ENCODE data around the gene OLA1.

Gene OLA1

GRCh38 chr2:174112073-174112472 lies 136.3 kb downstream of the OLA1 start:
- FAIRE-seq: no peak

GRCh38 chr2:174108579-174108978 lies 139.8 kb downstream of the OLA1 start:
- FAIRE-seq: no peak

- no peak for FAIRE-seq
Observed at GRCh38 chr2:174106736-174107135, 141.6 kb downstream of the OLA1 start.

GRCh38 chr2:174094542-174094941 lies 153.8 kb downstream of the OLA1 start:
- no peak for FAIRE-seq

GRCh38 chr2:174090476-174090875 lies 157.9 kb downstream of the OLA1 start:
- no peak for FAIRE-seq

GRCh38 chr2:174088706-174089460 lies 159.4 kb downstream of the OLA1 start:
- no peak for FAIRE-seq

GRCh38 chr2:174086708-174087107 lies 161.6 kb downstream of the OLA1 start:
- no peak for FAIRE-seq

- no peak for FAIRE-seq
Observed at GRCh38 chr2:174085781-174086180, 162.6 kb downstream of the OLA1 start.

GRCh38 chr2:174083843-174084458 lies 164.4 kb downstream of the OLA1 start:
- FAIRE-seq: no peak

- FAIRE-seq: no peak
Observed at GRCh38 chr2:174080672-174081121, 167.6 kb downstream of the OLA1 start.

- FAIRE-seq: peak; percentile 94
Observed at GRCh38 chr2:174078275-174078674, 170.1 kb downstream of the OLA1 start.

- FAIRE-seq: no peak
Observed at GRCh38 chr2:174076975-174077374, 171.4 kb downstream of the OLA1 start.

GRCh38 chr2:174076040-174076439 lies 172.3 kb downstream of the OLA1 start:
- no peak for FAIRE-seq

- FAIRE-seq: no peak
Observed at GRCh38 chr2:174074831-174075230, 173.5 kb downstream of the OLA1 start.

- FAIRE-seq: no peak
Observed at GRCh38 chr2:174072857-174073256, 175.5 kb downstream of the OLA1 start.

- FAIRE-seq: no peak
Observed at GRCh38 chr2:174072069-174072468, 176.3 kb downstream of the OLA1 start.

GRCh38 chr2:174071321-174071720 lies 177.0 kb downstream of the OLA1 start:
- FAIRE-seq: no peak

GRCh38 chr2:174070281-174070680 lies 178.1 kb downstream of the OLA1 start:
- no peak for FAIRE-seq

- FAIRE-seq: no peak
Observed at GRCh38 chr2:174067815-174068214, 180.5 kb downstream of the OLA1 start.

- no peak for FAIRE-seq
Observed at GRCh38 chr2:174066871-174067270, 181.5 kb downstream of the OLA1 start.

- no peak for FAIRE-seq
Observed at GRCh38 chr2:174063492-174064092, 184.7 kb downstream of the OLA1 start.

GRCh38 chr2:174062934-174063333 lies 185.4 kb downstream of the OLA1 start:
- no peak for FAIRE-seq

- no peak for FAIRE-seq
Observed at GRCh38 chr2:174059884-174060244, 188.5 kb downstream of the OLA1 start.

- no peak for FAIRE-seq
Observed at GRCh38 chr2:174059178-174059883, 189.0 kb downstream of the OLA1 start.

All from A204.1 (cell line).